Glomerular endothelial cell (primary cell): ENCODE measurements around the gene GAL3ST3. TPM values are rescaled to one million over a fixed set of nuclear protein-coding genes. Genes with fewer than 3 reads are reported as not detected.

ENCODE experiments used
- DNase-seq: peaks from one replicate; pipeline ENCODE4 v3.0.0-alpha.2; 2011; ENCODE audit warnings: low read depth, low spot score; ENCODE audit errors: extremely low read depth
- total RNA-seq: library from RNA; depleted of rRNA; stranded (reverse); fragments of >200 nt; gene quantifications from 2 replicates; pipeline ENCODE4 v1.2.3, GENCODE V29; 2015

GAL3ST3 gene
- total RNA-seq, 1 donor from 2014 or later: 0.23 TPM

GRCh38 chr11:66070604-66071380 lies 21.8 kb upstream of the GAL3ST3 start:
- DNase-seq: no peak

GRCh38 chr11:66069715-66070603 lies 21.0 kb upstream of the GAL3ST3 start, which contains the start of gene PACS1:
Gene PACS1, plus strand, starts transcription at chr11:66070272. Its CDS starts 215 bp downstream, at chr11:66070487.
- DNase-seq: no peak

- DNase-seq: no peak
These were observed 20.2 kb upstream of the GAL3ST3 start for GRCh38 chr11:66068923-66069714.

- no peak for DNase-seq
These were observed 19.3 kb upstream of the GAL3ST3 start for GRCh38 chr11:66068154-66068821.

DNA sequence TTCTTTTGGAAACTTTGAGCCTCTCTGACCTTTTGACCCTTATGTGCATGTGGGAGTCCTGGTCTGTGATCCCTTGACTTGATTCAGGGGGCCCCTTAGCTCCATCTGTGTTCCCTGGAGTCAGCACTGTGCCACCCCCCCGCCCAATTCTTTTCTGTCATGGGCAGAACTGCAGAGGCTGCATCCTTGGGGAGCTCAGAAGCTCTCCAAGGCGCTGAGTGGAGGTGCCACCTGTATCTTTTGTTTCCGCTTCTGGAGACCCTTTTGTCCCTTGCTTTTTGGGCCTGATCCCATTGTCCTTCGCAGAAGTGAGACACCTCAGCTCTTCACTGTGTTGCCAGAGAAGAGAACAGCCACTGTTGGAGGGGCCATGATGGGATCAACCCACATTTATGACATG lies 18.7 kb upstream of the GAL3ST3 start:
- DNase-seq: no peak

- no peak for DNase-seq
These were observed 17.8 kb upstream of the GAL3ST3 start for GRCh38 chr11:66066751-66067150.

DNA sequence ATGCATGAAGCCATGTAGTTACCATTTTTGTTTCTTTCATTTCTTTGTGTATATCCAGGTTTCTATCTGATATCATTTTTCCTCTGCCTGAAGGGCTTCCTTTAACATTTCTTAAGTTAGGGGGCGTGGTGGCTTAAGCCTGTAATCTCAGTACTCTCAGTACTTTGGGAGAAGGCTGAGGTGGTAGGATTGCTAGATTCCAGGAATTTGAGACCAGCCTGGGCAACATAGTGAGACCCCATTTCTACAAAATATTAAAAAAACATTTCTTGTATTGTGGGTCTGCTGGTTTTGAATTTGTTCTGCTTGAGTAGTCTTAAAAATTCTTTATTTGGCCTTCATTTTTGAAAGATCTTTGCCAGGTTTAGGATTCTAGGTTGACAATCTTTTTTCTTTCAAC lies 15.6 kb upstream of the GAL3ST3 start:
- no peak for DNase-seq

DNA sequence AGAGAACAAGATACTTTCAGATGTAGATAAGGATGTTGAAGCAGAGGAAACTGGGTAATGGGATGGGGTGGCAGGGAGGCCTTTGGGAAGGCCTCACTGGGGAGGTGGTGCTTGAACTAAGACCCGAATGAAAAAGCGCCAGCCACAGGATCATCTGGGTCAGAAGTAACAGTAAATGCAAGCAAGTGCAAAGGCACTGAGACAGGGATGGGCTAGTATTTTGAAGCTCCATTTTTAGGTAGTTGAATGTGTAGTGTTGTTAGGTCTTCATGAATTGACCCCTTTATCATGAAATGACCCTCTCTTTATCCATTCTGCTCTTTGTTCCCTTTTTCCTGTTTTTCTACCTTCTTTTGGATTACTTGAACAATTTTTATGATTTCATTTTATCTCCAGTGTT lies 14.9 kb upstream of the GAL3ST3 start:
- no peak for DNase-seq

GRCh38 chr11:66062408-66062807 lies 13.4 kb upstream of the GAL3ST3 start:
- no peak for DNase-seq

- DNase-seq: no peak
These were observed 12.3 kb upstream of the GAL3ST3 start for GRCh38 chr11:66061268-66061667.

DNA sequence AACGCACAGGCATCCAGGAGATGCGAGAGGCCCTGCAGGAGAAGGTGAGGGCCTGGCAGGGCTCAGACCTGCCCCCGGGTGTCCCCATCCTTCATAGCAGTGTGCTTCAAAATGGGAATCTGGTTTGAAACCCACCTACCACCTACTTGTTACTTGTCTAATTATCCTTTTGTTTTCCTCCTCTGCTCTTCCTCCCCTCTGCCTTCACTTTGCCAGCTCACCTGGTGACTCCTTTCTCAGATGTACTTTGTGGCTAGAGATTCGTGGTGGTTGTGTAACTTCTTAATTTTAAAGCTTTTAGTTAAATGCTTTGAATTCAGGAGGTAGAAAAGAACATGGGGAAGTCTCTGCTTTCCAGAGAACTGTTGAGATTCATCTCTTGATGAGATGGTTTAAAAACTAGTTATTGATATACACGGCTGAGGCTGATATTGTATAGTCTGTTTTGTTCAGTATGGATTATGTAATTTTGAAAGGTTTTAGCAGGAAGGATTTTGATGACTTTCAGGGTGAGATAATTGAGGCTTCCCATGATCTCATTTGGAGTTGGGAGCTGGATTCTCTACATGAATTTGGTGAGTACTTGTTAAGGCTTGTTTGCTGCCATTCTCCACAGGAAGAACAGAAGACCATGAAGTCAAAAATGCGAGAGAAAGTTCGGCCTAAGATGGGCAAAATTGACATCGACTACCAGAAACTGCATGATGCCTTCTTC lies 11.2 kb upstream of the GAL3ST3 start:
- no peak for DNase-seq

DNA sequence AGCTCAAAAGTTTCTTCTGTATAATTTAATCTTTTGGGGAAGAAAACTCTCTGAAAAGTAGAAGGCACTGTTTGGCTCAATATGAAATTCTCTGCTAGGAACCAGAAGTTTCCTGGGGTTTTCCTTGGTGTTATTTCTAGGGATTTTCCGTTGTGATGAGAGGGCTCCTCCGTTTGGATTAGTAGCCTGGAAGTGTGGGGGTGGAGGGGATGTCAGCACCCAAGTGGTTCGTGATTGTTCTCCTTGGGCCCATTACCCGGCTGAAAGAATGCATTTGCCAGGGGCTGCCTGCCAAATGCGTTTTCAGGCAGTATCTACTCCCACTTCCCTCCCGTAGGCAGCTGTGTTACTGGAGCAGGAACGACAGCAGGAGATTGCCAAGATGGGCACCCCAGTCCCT lies 7.5 kb upstream of the GAL3ST3 start:
- DNase-seq: no peak

DNA sequence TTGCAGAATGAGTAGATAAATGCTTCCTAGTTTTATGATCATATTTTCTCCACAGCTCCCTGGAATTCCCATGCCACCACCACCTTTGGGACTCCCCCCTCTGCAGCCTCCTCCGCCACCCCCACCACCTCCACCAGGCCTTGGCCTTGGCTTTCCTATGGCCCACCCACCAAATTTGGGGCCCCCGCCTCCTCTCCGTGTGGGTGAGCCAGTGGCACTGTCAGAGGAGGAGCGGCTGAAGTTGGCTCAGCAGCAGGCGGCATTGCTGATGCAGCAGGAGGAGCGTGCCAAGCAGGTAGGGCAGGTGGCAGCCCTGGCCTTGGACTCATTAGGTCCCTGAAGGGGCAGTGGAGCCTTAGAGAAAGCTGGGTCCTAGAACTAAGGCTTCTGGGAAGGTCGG lies 6.1 kb upstream of the GAL3ST3 start:
- DNase-seq: no peak

DNA sequence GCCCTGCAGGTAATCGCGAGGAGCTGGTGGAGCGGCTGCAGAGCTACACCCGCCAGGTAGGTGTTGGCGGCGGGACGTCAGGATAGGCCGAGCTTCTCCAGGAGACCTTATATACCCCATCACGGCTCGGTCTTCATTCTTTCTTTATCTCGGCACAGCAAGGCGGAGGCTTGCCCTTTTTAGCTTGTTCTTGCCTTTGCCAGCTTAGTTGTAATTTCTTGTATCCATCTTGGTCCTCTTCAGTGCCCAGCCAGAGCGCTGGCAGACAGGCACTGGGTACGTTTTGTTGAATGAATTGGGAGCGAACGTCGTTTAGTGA lies 3.7 kb upstream of the GAL3ST3 start:
- DNase-seq: no peak

DNA sequence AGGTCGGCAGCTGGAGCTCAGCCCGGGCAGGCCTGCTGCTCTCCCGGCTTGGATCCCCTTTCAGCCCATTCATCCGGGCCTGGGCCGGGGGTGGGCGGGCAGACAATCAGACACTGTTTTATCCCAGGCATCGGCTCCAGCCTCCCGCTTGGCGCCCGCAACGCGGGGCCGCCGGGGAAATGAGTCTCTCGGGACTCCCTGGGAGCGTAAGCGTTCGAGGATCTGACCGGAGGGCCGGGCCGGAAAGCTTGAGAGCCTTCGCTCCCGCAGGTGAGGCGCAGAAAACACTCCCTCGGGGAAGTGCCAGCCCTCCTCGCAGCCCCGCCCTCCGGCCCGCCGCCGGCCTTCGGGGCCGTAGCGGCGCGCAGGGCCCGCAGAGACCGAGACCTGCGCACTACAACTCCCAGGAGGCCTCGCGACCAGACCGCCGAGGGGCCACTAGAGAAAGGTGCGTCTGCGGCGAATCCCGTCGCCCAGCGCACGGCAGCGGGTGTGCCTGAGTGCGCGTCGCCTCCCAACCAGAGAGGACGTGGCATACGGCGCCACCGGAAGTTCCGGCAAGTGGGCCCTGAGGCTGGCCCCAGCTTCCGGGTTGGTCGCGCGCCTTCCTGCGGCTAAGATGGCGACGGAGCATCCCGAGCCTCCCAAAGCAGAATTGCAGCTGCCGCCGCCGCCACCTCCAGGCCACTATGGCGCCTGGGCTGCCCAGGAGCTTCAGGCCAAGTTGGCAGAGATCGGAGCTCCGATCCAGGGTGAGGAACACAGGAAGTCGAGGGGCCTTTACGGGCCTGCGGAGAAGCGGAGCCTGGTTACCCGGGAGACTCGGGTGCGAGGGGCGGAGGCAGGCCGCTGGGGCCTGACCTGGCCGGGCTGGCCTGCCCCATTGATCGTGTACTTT lies 3.1 kb upstream of the GAL3ST3 start, which contains the start of gene SF3B2:
TSS of gene SF3B2 (plus strand) at position 599 of the 898 bp plus-strand sequence. CDS start at position 620, 21 bp downstream.
- DNase-seq: peak; percentile 71

GRCh38 chr11:66051371-66051765 lies 2.4 kb upstream of the GAL3ST3 start:
- no peak for DNase-seq

- no peak for DNase-seq
These were observed 1.7 kb upstream of the GAL3ST3 start for GRCh38 chr11:66050581-66051231.
